ENCODE measurements around the gene NT5C1B.

GRCh38 chr2:18517386-18517785, 72.0 kb downstream of the NT5C1B start:
- TF ChIP-seq ZC3H10 (CRISPR knock-in tag; IDR thresholded peaks at IDR 0.05), result no peak
- TF ChIP-seq PATZ1 (CRISPR knock-in tag; IDR thresholded peaks at IDR 0.05; ENCODE audit: borderline replicate concordance), result no peak
- no peak for TF ChIP-seq TCF4 (CRISPR knock-in tag; IDR thresholded peaks at IDR 0.05; ENCODE audit: borderline replicate concordance)
- no peak for TF ChIP-seq CREB5 (CRISPR knock-in tag; IDR thresholded peaks at IDR 0.05; ENCODE audit: low read depth)
- TF ChIP-seq TSHZ2 (CRISPR knock-in tag; IDR thresholded peaks at IDR 0.05), result no peak

All from SK-N-SH treated with all-trans-retinoic acid at 6 μM for 48 hours (cell line).